Measurements from ENCODE around the gene C16orf82. TPM values are rescaled to one million over a fixed set of nuclear protein-coding genes. Genes with fewer than 3 reads are reported as not detected.

C16orf82 gene
- not detected for polyA plus RNA-seq (2012; ENCODE audit: low read depth, missing spikeins)

- DNase-seq (ENCODE audit: insufficient read length, low spot score) (no peak), FAIRE-seq (no peak)
- TF ChIP-seq POU2F2 (IDR thresholded peaks at IDR 0.05; ENCODE audit: low read depth, low read length): no peak
- TF ChIP-seq PAX5 (IDR thresholded peaks at IDR 0.05; ENCODE audit: insufficient read depth, low read length, severe bottlenecking): no peak
- TF ChIP-seq POLR2A (IDR thresholded peaks at IDR 0.05; ENCODE audit: low read depth, low read length): no peak
- TF ChIP-seq TAF1 (IDR thresholded peaks at IDR 0.05; ENCODE audit: low read depth, low read length): no peak
- no peak for TF ChIP-seq POLR2AphosphoS5 (IDR thresholded peaks at IDR 0.05; ENCODE audit: low read depth, low read length)
- TF ChIP-seq SPI1 (IDR thresholded peaks at IDR 0.05; ENCODE audit: low read depth, low read length): no peak
Measured at GRCh38 chr16:27066668-27067537, at the start of gene C16orf82. C16orf82 (plus strand) TSS chr16:27066927.

DNA sequence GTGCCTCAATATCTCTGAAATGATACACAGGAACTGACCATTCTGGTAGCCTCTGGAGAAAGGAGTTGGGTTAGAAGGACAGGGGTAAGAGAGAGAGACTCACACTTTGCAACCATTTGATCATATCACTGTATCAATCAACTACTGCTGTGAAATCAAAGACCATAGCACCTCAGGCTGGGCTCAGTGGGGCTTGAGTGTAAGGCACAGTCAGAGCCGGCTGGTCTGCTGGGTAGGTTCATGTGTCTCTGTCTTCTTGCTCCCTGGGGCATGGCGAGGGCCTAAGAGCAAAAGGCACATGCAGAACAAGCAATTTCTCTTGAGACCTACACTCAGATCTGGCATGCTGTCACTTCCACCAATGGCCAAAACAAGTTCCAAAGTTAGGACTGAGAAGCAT is 46.7 kb upstream of the C16orf82 start:
- TF ChIP-seq SPI1 (IDR thresholded peaks at IDR 0.05; ENCODE audit: low read depth, low read length) (no peak), TAF1 (IDR thresholded peaks at IDR 0.05; ENCODE audit: low read depth, low read length) (no peak), POLR2AphosphoS5 (IDR thresholded peaks at IDR 0.05; ENCODE audit: low read depth, low read length) (no peak), POLR2A (IDR thresholded peaks at IDR 0.05; ENCODE audit: low read depth, low read length) (no peak), POU2F2 (IDR thresholded peaks at IDR 0.05; ENCODE audit: low read depth, low read length) (no peak), PAX5 (IDR thresholded peaks at IDR 0.05; ENCODE audit: insufficient read depth, low read length, severe bottlenecking) (no peak)
- FAIRE-seq (no peak), DNase-seq (ENCODE audit: insufficient read length, low spot score) (no peak)

DNA sequence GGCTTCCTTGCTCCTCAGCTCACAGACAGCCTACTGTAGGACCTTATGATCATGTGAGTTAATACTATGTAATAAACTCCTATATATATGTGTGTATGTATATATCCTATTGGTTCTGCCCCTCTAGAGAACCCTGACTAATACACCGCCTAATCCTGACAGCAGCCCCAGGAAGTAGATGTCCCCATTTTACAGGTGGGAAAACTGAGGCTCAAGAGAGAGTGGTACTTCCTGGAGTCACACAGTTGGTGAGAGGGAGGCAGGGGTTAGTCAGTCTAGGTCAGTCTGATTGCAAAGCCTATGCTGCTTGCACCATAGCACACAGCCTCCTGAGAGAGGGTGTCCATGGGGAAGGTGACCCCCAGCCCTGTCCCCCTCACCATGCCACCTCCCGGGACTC is 42.7 kb upstream of the C16orf82 start:
- no peak for DNase-seq (ENCODE audit: insufficient read length, low spot score)
- no peak for TF ChIP-seq TAF1 (IDR thresholded peaks at IDR 0.05; ENCODE audit: low read depth, low read length)
- no peak for TF ChIP-seq SPI1 (IDR thresholded peaks at IDR 0.05; ENCODE audit: low read depth, low read length)
- TF ChIP-seq POLR2A (IDR thresholded peaks at IDR 0.05; ENCODE audit: low read depth, low read length): no peak
- no peak for TF ChIP-seq POLR2AphosphoS5 (IDR thresholded peaks at IDR 0.05; ENCODE audit: low read depth, low read length)
- TF ChIP-seq PAX5 (IDR thresholded peaks at IDR 0.05; ENCODE audit: insufficient read depth, low read length, severe bottlenecking): no peak
- TF ChIP-seq POU2F2 (IDR thresholded peaks at IDR 0.05; ENCODE audit: low read depth, low read length): no peak
- FAIRE-seq: no peak

DNA sequence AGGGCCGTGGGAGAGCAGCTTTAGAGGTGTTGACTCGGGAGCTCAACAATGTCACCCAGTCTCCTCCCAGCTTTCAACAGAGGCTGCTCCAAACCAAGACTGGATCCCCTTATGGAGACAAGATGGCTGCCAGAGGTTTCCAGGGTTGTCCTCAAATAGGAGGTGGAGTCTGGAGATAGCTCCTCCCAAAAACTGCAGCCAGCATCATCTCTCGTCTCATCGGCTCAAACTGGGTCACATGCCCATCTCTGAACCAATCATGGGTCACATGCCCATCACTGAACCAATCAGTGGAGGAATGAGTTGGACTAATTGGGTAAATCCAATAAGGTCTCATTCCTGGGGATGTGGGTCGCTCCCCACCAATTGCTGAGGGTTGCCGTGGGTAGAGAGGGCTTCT is 41.1 kb upstream of the C16orf82 start:
- FAIRE-seq (no peak), DNase-seq (ENCODE audit: insufficient read length, low spot score) (no peak)
- TF ChIP-seq POU2F2 (IDR thresholded peaks at IDR 0.05; ENCODE audit: low read depth, low read length) (no peak), TAF1 (IDR thresholded peaks at IDR 0.05; ENCODE audit: low read depth, low read length) (no peak), SPI1 (IDR thresholded peaks at IDR 0.05; ENCODE audit: low read depth, low read length) (no peak), PAX5 (IDR thresholded peaks at IDR 0.05; ENCODE audit: insufficient read depth, low read length, severe bottlenecking) (no peak), POLR2AphosphoS5 (IDR thresholded peaks at IDR 0.05; ENCODE audit: low read depth, low read length) (no peak), POLR2A (IDR thresholded peaks at IDR 0.05; ENCODE audit: low read depth, low read length) (no peak)

DNA sequence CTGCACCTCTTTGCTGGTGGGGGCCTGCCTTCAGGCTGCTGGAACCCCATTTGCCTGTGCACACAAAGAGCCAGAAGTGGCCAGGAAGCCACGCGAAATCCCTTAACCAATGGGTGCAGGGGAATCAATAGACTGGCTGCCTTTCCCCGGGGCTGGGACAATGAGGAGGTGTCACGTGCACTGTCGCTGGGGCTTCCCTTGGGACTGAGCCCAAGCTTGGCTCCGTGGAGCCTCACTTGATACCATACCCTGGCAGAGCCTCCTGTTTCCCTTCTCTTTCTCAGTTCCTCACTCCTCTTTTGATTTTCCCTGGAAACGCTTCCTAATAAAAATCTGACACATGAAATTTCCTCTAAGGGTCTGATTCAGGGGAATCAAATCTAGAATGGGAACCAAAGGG is 38.8 kb upstream of the C16orf82 start:
- DNase-seq (ENCODE audit: insufficient read length, low spot score): no peak
- TF ChIP-seq POLR2AphosphoS5 (IDR thresholded peaks at IDR 0.05; ENCODE audit: low read depth, low read length) (no peak), POLR2A (IDR thresholded peaks at IDR 0.05; ENCODE audit: low read depth, low read length) (no peak), POU2F2 (IDR thresholded peaks at IDR 0.05; ENCODE audit: low read depth, low read length) (no peak), TAF1 (IDR thresholded peaks at IDR 0.05; ENCODE audit: low read depth, low read length) (no peak), SPI1 (IDR thresholded peaks at IDR 0.05; ENCODE audit: low read depth, low read length) (no peak), PAX5 (IDR thresholded peaks at IDR 0.05; ENCODE audit: insufficient read depth, low read length, severe bottlenecking) (no peak)
- FAIRE-seq: no peak

DNA sequence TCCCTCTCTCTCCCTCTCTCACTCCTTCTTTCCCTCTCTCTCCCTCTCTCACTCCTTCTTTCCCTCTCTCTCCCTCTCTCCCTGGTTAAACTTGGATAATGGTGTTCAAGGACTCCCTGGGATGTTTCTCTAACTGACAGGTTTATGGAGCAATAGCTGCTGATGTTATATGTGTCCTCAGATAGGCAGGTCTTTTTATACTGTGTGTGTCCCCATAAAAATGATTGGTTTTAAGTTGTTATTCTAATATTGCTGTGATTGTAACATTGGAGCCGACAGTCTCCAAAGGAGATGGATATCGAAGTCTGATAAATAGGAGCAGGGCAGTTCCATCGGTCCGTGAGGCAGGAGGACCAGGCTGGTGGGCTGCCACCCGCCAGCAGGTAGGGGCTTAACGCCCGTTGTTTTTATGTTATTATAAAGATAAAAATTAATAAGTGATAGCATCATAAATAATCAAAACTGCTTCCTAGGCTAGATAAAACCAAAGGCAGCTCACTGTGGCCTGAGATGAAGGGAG is 38.1 kb upstream of the C16orf82 start:
- no peak for TF ChIP-seq POU2F2 (IDR thresholded peaks at IDR 0.05; ENCODE audit: low read depth, low read length)
- no peak for TF ChIP-seq PAX5 (IDR thresholded peaks at IDR 0.05; ENCODE audit: insufficient read depth, low read length, severe bottlenecking)
- no peak for TF ChIP-seq POLR2A (IDR thresholded peaks at IDR 0.05; ENCODE audit: low read depth, low read length)
- no peak for TF ChIP-seq TAF1 (IDR thresholded peaks at IDR 0.05; ENCODE audit: low read depth, low read length)
- TF ChIP-seq SPI1 (IDR thresholded peaks at IDR 0.05; ENCODE audit: low read depth, low read length): no peak
- no peak for TF ChIP-seq POLR2AphosphoS5 (IDR thresholded peaks at IDR 0.05; ENCODE audit: low read depth, low read length)

GRCh38 chr16:27029525-27029924 is 37.2 kb upstream of the C16orf82 start:
- no peak for FAIRE-seq
- DNase-seq (ENCODE audit: insufficient read length, low spot score): no peak
- TF ChIP-seq POLR2A (IDR thresholded peaks at IDR 0.05; ENCODE audit: low read depth, low read length): no peak
- TF ChIP-seq SPI1 (IDR thresholded peaks at IDR 0.05; ENCODE audit: low read depth, low read length): no peak
- no peak for TF ChIP-seq PAX5 (IDR thresholded peaks at IDR 0.05; ENCODE audit: insufficient read depth, low read length, severe bottlenecking)
- TF ChIP-seq POLR2AphosphoS5 (IDR thresholded peaks at IDR 0.05; ENCODE audit: low read depth, low read length): no peak

More for the DNA sequence above, 38.1 kb upstream of the C16orf82 start:
- DNase-seq (ENCODE audit: insufficient read length, low spot score) (no peak), FAIRE-seq (no peak)

- FAIRE-seq (no peak), DNase-seq (ENCODE audit: insufficient read length, low spot score) (no peak)
- no peak for TF ChIP-seq POLR2A (IDR thresholded peaks at IDR 0.05; ENCODE audit: low read depth, low read length)
- no peak for TF ChIP-seq SPI1 (IDR thresholded peaks at IDR 0.05; ENCODE audit: low read depth, low read length)
- TF ChIP-seq PAX5 (IDR thresholded peaks at IDR 0.05; ENCODE audit: insufficient read depth, low read length, severe bottlenecking): no peak
- no peak for TF ChIP-seq POU2F2 (IDR thresholded peaks at IDR 0.05; ENCODE audit: low read depth, low read length)
- no peak for TF ChIP-seq TAF1 (IDR thresholded peaks at IDR 0.05; ENCODE audit: low read depth, low read length)
- TF ChIP-seq POLR2AphosphoS5 (IDR thresholded peaks at IDR 0.05; ENCODE audit: low read depth, low read length): no peak
Measured at GRCh38 chr16:27033281-27033979, 33.3 kb upstream of the C16orf82 start.

- DNase-seq (ENCODE audit: insufficient read length, low spot score) (no peak), FAIRE-seq (no peak)
Measured at GRCh38 chr16:27040732-27041131, 26.0 kb upstream of the C16orf82 start.

More at GRCh38 chr16:27040732-27041131, 26.0 kb upstream of the C16orf82 start:
- TF ChIP-seq POU2F2 (IDR thresholded peaks at IDR 0.05; ENCODE audit: low read depth, low read length): no peak
- TF ChIP-seq POLR2A (IDR thresholded peaks at IDR 0.05; ENCODE audit: low read depth, low read length): no peak
- TF ChIP-seq PAX5 (IDR thresholded peaks at IDR 0.05; ENCODE audit: insufficient read depth, low read length, severe bottlenecking): no peak
- no peak for TF ChIP-seq TAF1 (IDR thresholded peaks at IDR 0.05; ENCODE audit: low read depth, low read length)
- TF ChIP-seq SPI1 (IDR thresholded peaks at IDR 0.05; ENCODE audit: low read depth, low read length): no peak
- TF ChIP-seq POLR2AphosphoS5 (IDR thresholded peaks at IDR 0.05; ENCODE audit: low read depth, low read length): no peak

All from GM12891 (cell line).